SU-DHL-6 (cell line): ENCODE data around the gene NCOA3.

Experiments used
- EZH2phosphoT487 ChIP-seq: fragments of 200-600 bp; sonication (generic), shearing (Covaris generic); conservative IDR thresholded peaks from 2 replicates; pipeline ENCODE4 v1.6.1; 2018; ENCODE audit warnings: mild to moderate bottlenecking, antibody characterized with exemption, low read length, moderate library complexity, mixed read lengths
- TF ChIP-seq, protein P1 (sequence below): fragments of 200-600 bp; sonication (generic); IDR thresholded peaks from one replicate; pipeline ENCODE4 v1.5.1; 2017; ENCODE audit warnings: antibody characterized with exemption, mild to moderate bottlenecking, low read length, moderate library complexity; ENCODE audit not compliant: insufficient read depth, poor library complexity, severe bottlenecking

- TF ChIP-seq, protein P1, sequence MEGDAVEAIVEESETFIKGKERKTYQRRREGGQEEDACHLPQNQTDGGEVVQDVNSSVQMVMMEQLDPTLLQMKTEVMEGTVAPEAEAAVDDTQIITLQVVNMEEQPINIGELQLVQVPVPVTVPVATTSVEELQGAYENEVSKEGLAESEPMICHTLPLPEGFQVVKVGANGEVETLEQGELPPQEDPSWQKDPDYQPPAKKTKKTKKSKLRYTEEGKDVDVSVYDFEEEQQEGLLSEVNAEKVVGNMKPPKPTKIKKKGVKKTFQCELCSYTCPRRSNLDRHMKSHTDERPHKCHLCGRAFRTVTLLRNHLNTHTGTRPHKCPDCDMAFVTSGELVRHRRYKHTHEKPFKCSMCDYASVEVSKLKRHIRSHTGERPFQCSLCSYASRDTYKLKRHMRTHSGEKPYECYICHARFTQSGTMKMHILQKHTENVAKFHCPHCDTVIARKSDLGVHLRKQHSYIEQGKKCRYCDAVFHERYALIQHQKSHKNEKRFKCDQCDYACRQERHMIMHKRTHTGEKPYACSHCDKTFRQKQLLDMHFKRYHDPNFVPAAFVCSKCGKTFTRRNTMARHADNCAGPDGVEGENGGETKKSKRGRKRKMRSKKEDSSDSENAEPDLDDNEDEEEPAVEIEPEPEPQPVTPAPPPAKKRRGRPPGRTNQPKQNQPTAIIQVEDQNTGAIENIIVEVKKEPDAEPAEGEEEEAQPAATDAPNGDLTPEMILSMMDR, result no peak
- no peak for TF ChIP-seq EZH2phosphoT487
Observed at GRCh38 chr20:47499053-47499452, 2.6 kb upstream of the NCOA3 start.
